ENCODE measurements around the gene FOLR1.
"Not testable (repeated sequence)": the region's sequence is repeated elsewhere in the genome, so short reads cannot be mapped to it uniquely, and the experiment has no call there.

The FOLR1 gene

DNA sequence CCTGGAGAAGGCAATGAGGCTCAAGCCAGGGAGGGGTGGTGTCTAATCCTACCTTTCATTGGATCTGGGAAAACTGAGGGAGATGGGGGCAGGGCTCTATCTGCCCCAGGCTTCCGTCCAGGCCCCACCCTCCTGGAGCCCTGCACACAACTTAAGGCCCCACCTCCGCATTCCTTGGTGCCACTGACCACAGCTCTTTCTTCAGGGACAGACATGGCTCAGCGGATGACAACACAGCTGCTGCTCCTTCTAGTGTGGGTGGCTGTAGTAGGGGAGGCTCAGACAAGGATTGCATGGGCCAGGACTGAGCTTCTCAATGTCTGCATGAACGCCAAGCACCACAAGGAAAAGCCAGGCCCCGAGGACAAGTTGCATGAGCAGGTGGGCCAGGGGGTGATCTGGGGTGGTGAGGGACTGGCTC lies at the start of gene FOLR1:
TSS of gene FOLR1 (plus strand) at position 180 of the 421 bp plus-strand sequence. CDS start at position 214, 34 bp downstream.
- DNase-seq (ENCODE audit: low read depth) = no peak

DNA sequence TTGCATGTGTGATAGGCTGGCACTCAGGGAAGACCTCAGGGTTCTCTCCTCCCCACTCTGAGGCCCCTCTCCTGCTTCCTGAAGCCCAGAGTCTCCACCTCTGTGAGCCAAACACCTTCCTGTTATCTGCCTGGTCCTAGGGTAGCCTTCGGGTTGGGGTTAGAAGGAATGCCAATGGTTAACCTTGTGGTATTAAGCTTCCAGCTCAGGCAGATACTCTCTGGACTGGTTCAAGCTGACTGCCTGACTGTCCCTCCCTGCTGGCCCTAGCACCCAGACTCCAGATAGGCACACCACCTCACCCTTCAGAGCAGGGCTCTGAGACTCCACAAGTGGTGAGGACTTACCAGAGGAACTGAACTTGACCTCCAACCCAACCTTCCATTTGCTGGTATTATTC lies 49.4 kb upstream of the FOLR1 start:
- not testable (repeated sequence) for DNase-seq (ENCODE audit: low read depth)

GRCh38 chr11:72144807-72145565 lies 47.0 kb upstream of the FOLR1 start:
- no peak for DNase-seq (ENCODE audit: low read depth)

GRCh38 chr11:72146625-72147024 lies 45.3 kb upstream of the FOLR1 start:
- DNase-seq (ENCODE audit: low read depth) = no peak

- DNase-seq (ENCODE audit: low read depth) = no peak
Measured at GRCh38 chr11:72150882-72151281, 41.1 kb upstream of the FOLR1 start.

GRCh38 chr11:72153874-72154273 lies 38.1 kb upstream of the FOLR1 start:
- not testable (repeated sequence) for DNase-seq (ENCODE audit: low read depth)

DNA sequence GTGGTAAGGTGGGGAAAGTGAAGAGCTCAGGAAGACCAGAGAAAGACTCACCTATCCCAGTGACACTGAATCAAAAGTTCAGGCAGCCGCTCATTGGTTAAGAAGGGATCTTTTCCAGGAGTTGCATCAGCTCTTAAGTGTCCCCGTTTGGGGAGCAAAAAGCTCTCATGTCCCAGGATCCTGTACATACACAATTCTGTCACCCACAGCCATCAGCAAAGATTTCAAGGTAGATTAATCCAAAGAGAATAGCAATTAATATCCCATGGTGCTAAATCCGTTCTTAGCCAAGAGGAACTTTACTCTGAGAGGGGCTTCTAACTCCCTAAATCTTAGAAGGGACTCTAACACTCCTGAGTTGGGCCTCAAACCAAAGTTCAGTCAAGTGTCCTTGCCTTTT lies 37.1 kb upstream of the FOLR1 start:
- DNase-seq (ENCODE audit: low read depth) = no peak

DNA sequence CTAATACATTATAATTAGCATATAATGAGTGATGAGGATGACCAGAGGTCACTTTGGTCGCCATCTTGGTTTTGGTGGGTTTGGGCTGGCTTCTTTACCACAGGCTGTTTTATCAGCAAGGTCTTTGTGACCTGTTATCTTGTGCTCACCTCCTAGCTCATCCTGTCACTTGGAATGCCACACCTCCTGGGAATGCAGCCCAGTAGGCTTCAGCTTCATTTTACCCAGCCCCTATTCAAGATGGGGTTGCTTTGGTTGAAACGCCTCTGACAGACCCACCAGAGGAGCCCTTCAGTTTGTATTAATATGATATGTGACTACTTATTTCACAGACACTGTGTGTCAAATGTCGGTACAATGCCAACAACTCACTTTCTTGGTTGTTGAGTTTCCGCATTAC lies 36.2 kb upstream of the FOLR1 start:
- no peak for DNase-seq (ENCODE audit: low read depth)

- no peak for DNase-seq (ENCODE audit: low read depth)
Measured at GRCh38 chr11:72157131-72157530, 34.8 kb upstream of the FOLR1 start.

DNA sequence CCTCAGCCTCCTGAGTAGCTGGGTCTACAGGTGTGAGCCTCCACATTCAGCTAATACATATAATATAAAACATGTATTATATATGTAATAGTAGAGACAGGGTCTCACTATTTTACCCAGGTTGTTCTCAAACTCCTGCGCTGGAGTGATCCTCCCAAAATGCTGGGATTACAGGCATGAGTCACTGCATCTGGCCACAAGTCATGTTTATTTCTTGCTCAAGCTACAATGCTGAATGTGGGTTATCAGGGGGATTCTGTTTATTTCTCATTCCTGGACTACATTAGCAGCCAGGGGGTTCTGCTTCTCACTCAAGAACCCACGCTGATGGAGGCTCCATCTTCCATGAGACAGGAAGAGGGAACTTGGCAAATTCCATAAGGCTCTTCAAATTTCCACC lies 31.6 kb upstream of the FOLR1 start:
- no peak for DNase-seq (ENCODE audit: low read depth)

- no peak for DNase-seq (ENCODE audit: low read depth)
Measured at GRCh38 chr11:72162891-72163492, 28.9 kb upstream of the FOLR1 start.

DNA sequence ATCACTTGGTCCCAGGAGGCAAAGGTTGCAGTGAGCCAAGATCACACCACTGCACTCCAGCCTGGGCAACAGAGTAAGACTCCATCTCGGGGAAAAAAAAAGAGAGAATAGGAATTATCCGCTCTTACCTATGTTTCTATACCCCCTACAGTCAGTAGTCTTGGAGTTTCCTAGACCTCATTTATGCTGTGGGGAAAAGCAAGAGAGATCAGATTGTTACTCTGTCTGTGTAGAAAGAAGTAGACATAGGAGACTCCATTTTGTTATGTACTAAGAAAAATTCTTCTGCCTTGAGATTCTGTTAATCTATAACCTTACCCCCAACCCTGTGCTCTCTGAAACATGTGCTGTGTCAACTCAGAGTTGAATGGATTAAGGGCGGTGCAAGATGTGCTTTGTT lies 27.8 kb upstream of the FOLR1 start:
- DNase-seq (ENCODE audit: low read depth) = not testable (repeated sequence)

GRCh38 chr11:72169046-72169555 lies 22.8 kb upstream of the FOLR1 start:
- DNase-seq (ENCODE audit: low read depth) = not testable (repeated sequence)

DNA sequence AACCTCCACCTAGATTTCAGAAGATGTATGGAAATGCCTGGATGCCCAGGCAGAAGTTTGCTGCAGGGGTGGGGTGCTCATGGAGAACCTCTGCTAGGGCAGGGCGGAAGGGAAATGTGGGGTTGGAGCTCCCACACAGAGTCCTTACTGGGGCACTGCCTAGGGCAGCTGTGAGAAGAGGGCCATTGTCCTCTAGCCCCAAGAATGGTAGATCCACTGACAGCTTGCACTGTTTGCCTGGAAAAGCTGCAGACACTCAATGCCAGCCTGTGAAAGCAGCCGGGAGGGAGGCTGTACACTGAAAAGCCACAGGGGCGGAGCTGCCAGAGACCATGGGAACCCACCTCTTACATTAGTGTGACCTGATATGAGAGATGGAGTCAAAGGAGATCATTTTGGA lies 22.2 kb upstream of the FOLR1 start:
- DNase-seq (ENCODE audit: low read depth) = not testable (repeated sequence)

GRCh38 chr11:72172043-72172442 lies 19.9 kb upstream of the FOLR1 start:
- not testable (repeated sequence) for DNase-seq (ENCODE audit: low read depth)

DNA sequence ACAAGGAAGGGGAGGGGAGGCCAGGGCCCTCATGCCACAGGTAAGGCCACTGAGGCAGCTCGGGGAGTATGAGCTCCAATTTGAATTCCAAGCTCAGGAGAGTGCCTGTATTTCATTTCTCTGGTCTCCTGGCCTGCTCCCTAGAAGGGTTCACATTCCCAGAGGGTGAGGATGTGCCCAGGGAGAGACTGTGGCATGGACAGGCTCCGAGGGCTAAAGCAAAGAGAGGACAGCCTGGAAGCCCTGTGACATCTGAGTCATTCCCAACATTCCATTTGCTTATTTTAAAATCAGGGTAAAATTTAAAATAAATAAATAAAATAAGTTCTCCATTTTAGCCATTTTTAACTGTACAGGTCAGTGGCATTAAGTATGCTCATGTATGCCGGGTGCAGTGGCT lies 18.6 kb upstream of the FOLR1 start:
- DNase-seq (ENCODE audit: low read depth) = no peak

DNA sequence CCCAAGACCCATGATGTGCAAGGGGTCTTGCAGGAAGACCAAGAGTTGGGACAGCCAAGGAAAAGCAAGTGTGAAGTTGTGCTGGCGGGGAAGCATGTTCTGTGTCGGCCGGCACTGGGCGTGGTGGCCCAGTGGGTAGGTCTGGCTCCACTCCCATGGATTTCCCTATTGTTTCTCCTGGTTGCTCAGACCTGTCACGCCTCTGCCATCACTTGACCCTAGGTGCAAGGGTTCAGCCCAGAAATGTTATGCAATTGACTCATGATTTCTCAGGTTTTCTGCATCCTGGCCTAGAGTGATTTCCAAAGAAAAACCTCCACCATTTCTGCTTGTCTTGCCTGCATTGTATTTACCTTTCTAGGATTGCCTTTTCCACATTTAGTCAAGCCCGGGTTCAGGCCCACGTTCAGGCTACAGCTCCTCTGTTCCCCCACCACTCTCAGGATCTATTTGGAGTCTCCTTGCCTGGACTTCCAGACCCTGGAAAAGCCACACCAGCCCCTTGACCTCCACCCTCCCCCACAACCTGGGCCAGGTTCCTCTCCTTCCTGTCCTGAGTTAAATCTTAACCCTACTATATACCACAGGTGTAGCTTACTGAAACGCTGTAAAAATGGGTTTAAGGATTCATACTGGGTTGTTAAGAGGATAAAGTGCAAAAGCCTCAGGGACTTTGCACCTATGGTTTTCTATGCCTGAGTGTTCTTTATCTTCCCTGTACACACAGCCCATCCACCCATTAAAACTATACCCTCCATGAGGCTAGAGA lies 17.5 kb upstream of the FOLR1 start:
- DNase-seq (ENCODE audit: low read depth) = no peak

GRCh38 chr11:72177656-72178055 lies 14.3 kb upstream of the FOLR1 start:
- DNase-seq (ENCODE audit: low read depth) = no peak

DNA sequence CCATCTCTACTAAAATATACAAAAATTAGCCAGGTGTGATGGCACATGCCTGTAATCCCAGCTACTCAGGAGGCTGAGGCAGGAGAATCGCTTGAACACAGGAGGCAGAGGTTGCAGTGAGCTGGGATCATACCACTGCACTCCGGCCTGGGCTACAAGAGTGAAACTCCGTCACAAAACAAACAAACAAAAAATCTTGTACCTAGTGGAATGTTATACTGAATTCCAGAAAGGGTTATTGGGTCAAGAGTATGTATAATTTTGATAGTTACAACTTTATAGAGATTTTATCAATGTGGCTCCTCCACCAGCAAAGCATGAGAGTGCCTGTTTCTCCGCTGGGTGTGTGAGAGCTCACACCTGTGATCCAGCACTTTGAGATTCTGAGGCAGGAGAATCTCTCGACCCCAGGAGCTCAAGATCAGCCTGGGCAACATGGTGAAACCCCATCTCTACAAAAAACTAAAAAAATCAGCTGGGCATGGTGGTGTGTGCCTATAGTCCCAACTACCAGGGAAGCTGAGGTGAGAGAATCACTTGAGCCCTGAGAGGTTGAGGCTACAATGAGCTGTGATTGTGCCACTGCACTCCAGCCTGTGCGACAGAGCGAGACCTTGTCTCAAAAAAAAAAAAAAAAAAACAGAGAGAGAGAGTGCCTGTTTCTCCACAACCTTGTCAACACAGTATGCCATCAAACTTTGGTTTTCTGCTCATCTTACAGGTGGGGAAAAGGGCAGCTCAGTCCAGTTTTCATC lies 12.7 kb upstream of the FOLR1 start:
- no peak for DNase-seq (ENCODE audit: low read depth)

DNA sequence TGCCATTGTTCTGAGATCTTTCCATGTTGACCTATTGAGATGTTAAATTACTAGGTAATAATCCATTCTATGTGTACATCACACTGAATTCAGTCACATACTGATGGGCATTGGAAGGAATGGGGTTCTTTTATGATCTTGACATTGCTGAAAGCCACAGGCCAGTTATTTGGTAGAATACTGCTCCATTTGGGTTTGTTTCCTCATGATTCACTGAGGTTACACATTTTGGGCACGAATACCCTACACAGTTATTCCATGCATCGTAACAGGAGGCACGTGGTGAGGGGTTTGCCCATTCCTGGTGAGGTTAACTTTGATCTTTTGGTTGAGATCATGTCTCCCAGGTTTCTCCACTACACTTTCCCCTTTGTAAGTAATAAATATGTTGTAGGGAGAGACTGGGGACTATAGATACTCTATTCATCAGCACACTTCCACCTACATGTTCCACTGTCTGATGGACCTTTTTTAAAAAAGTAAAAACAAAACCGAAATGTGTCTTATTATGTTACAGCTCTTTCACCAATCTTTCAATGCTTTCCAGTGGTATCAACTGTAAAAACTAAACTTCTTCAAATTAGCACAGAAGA lies 12.0 kb upstream of the FOLR1 start:
- DNase-seq (ENCODE audit: low read depth) = no peak

DNA sequence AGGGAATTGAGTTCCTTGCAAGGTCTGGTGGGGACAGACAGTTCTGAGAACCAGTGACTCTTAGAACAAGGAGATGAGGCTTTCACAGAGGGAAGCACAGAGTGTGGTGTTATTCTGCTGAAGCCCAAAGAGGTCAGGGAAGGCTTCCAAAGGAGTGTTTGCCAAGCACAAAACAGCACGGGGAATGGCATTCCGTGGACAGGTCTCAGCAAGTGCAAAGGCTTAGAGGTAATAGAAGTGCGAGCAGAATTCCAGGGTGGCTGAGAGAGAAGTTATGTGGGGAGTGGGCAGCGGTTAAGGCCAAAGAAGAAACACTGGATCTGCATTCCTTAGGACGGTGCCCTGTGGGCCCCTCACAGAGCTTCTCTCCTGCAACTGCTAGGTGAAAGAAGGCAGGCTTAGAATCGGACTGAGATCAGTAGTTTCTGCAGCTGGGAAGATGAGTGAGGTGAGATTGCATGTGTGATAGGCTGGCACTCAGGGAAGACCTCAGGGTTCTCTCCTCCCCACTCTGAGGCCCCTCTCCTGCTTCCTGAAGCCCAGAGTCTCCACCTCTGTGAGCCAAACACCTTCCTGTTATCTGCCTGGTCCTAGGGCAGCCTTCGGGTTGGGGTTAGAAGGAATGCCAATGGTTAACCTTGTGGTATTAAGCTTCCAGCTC lies 10.9 kb upstream of the FOLR1 start:
- not testable (repeated sequence) for DNase-seq (ENCODE audit: low read depth)

Data from CMK (cell line).